ENCODE measurements around the gene POU2F3. TPM values are rescaled to one million over a fixed set of nuclear protein-coding genes. Genes with fewer than 3 reads are reported as not detected.

POU2F3 gene
- total RNA-seq, 4 donors from 2014 or later = 1.1 to 2.9 (median 1.5) TPM; not detected in 1

DNA sequence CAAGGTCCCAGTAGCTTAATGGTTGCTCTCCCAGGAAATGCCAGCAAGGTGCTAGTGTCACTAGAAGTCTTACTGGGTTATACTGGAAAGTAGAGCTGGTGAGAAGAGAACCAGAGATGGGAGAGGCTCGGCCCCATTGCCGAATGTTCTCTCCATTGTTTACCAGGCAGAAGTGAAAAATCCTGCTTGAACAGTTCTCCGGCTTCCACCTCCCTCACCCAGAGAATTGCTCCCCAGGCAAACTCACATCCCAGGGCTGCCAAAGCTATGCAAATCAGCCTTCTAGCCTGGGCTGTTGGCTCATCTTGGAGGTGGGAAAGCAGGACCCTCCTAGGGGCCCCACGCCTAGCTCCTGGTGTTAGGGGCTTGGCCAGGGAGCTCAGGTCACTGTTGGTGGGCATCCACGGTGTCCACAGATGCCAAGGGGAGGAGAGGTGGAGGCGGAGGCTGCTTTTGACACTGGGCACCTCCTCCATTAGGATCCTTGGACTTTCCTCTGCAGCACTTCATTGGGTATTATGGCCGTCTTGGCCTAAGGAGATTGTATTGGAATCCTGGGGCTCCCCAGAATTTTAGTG is 20.1 kb downstream of the POU2F3 start:
- Histone ChIP-seq H3K9me3 (no peaks in the 10 kb centered on the region), H3K4me3 (no peak overlapping the region), H3K4me1 (peaks cover 0 to 22% (median 4%) of the 10 kb centered on the region in 3 donors), H3K27me3 (peaks cover 0 to 36% (median 0%) of the 10 kb centered on the region in 4 donors), H3K27ac (peak overlapping the region in 2 of 4 donors; percentile 17 to 36), H3K36me3 (no peaks in the 10 kb centered on the region)
- no peak for DNase-seq
- 56 to 73% methylated on average over 3 to 5 of the region's 7 CpGs for WGBS, 2 donors
- TF ChIP-seq CTCF (IDR thresholded peaks at IDR 0.05) = no peak
- TF ChIP-seq POLR2A (IDR thresholded peaks at IDR 0.05) = no peak
- intact Hi-C loops (cut with DNase I) = no loop called here

GRCh38 chr11:120260616-120261015 is 20.7 kb downstream of the POU2F3 start:
- H3K9me3 ChIP-seq = no peaks in the 10 kb centered on the region
- intact Hi-C loops (cut with DNase I) = no loop called here
- WGBS, 2 donors = 59 to 80% methylated on average over 4 to 7 of the region's 7 CpGs
- no peak for DNase-seq
- H3K27me3 ChIP-seq = peaks cover 0 to 31% (median 0%) of the 10 kb centered on the region in 4 donors
- peaks cover 0 to 22% (median 4%) of the 10 kb centered on the region in 3 donors for H3K4me1 ChIP-seq
- no peaks in the 10 kb centered on the region for H3K36me3 ChIP-seq
- TF ChIP-seq CTCF (IDR thresholded peaks at IDR 0.05) (no peak), POLR2A (IDR thresholded peaks at IDR 0.05) (no peak)
- no peak overlapping the region for H3K4me3 ChIP-seq
- no peak overlapping the region for H3K27ac ChIP-seq

DNA sequence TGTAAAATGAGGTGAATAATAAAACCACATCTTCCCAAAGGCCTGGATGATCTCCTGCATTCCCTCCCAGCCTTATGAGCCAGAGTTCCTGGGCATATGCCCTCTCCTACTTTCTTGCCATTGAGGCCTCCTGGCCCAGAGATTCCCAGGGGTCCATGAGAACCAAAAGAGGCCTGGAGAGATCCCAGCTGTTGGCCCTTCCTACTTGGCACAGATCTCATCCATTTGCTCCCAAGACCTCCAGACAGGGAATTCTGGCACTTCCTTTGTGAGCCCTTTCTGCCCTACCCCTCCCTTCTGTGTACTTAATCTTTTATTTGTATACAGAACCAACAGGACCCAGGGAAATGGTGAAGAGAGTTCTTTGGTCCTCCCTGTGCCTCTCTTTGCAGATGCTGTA is 21.4 kb downstream of the POU2F3 start:
- H3K4me3 ChIP-seq = no peak overlapping the region
- TF ChIP-seq CTCF (IDR thresholded peaks at IDR 0.05) = no peak
- no peak for TF ChIP-seq POLR2A (IDR thresholded peaks at IDR 0.05)
- intact Hi-C loops (cut with DNase I) = no loop called here
- H3K9me3 ChIP-seq = no peaks in the 10 kb centered on the region
- H3K27ac ChIP-seq = no peak overlapping the region
- no peak for DNase-seq
- H3K27me3 ChIP-seq = peaks cover 0 to 29% (median 0%) of the 10 kb centered on the region in 4 donors
- H3K36me3 ChIP-seq = no peaks in the 10 kb centered on the region
- H3K4me1 ChIP-seq = peaks cover 0 to 22% (median 4%) of the 10 kb centered on the region in 3 donors

DNA sequence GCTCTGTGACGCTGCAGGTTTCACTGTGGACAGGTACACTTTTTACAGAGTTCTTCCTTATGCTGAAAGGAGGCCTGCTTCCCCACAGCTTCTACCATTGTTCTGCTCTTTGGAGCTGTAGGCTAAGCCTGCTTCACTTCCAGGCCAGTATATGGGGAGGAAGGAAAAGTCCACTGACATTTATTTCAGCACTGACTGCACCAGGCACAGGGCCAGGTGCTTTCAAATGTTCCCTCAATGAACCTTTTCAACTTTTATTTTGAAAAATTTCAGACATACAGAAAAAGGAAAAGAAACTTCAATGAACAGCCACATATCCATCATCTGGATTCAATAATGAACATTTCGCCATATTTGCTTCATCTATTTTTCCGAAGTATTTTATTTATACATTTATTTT is 22.0 kb downstream of the POU2F3 start:
- no peak for DNase-seq
- WGBS, 2 donors = 65 to 86% methylated on average over 3 of the region's 3 CpGs
- TF ChIP-seq POLR2A (IDR thresholded peaks at IDR 0.05) (no peak), CTCF (IDR thresholded peaks at IDR 0.05) (no peak)
- Histone ChIP-seq H3K27ac (no peak overlapping the region), H3K27me3 (peaks cover 0 to 27% (median 0%) of the 10 kb centered on the region in 4 donors), H3K36me3 (no peaks in the 10 kb centered on the region), H3K4me1 (peaks cover 0 to 22% (median 4%) of the 10 kb centered on the region in 3 donors), H3K9me3 (no peaks in the 10 kb centered on the region), H3K4me3 (no peak overlapping the region)
- intact Hi-C loops (cut with DNase I) = no loop called here

DNA sequence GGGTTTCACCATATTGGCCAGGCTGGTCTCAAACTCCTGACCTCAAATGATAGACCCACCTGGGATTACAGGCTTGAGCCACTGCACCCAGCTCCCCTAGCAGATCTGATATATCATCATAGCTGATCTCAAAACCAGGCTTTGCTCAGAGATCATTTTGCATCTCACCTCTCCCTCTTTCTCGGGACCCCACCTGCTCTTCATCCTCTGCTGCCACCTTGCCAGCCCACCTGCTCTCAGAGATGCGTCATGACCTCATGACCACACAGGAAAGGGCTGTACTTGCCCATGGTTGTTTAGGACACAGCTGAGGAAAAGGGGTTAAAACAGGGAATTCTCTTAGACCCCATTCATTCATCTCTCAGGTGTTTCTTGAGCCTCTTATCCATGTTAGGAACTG is 27.4 kb downstream of the POU2F3 start:
- H3K9me3 ChIP-seq = no peaks in the 10 kb centered on the region
- no peak overlapping the region for H3K4me3 ChIP-seq
- peaks cover 6 to 19% (median 6%) of the 10 kb centered on the region in 3 donors for H3K4me1 ChIP-seq
- no peak overlapping the region for H3K27ac ChIP-seq
- no peak for TF ChIP-seq CTCF (IDR thresholded peaks at IDR 0.05)
- TF ChIP-seq POLR2A (IDR thresholded peaks at IDR 0.05) = no peak
- DNase-seq = no peak
- H3K36me3 ChIP-seq = no peaks in the 10 kb centered on the region
- WGBS, 2 donors = 55 to 88% methylated on average over 2 of the region's 2 CpGs
- intact Hi-C loops (cut with DNase I) = no loop called here
- peaks cover 0 to 30% (median 0%) of the 10 kb centered on the region in 4 donors for H3K27me3 ChIP-seq

Data from esophagus squamous epithelium (tissue), 5 donors.